HUES6 (cell line): ENCODE results near the gene CPA4.
A peak's percentile ranks its signal among the peaks of the same experiment; 100 is the strongest.

Experiments
- H3K27ac ChIP-seq: 2 replicates; pipeline ENCODE4 v1.7.0; 2013; ENCODE audit warnings: low read depth, mild to moderate bottlenecking, low read length, inconsistent platforms
- H3K27me3 ChIP-seq: 2 replicates; pipeline ENCODE4 v1.6.1; 2013; ENCODE audit warnings: low read length; ENCODE audit not compliant: control insufficient read depth, insufficient read depth
- H3K36me3 ChIP-seq: 2 replicates; pipeline ENCODE4 v1.6.1; 2013; ENCODE audit warnings: low read length; ENCODE audit not compliant: control insufficient read depth, insufficient read depth
- H3K4me1 ChIP-seq: 2 replicates; pipeline ENCODE4 v1.6.1; 2013; ENCODE audit warnings: low read length; ENCODE audit not compliant: control insufficient read depth, insufficient read depth
- H3K4me3 ChIP-seq: 2 replicates; pipeline ENCODE4 v1.5.1; 2013; ENCODE audit warnings: low read depth, low read length
- H3K9ac ChIP-seq: one replicate; pipeline ENCODE4 v1.6.1; 2013; ENCODE audit warnings: mild to moderate bottlenecking, low read length
- H3K9me3 ChIP-seq: 2 replicates; pipeline ENCODE4 v1.6.1; 2013; ENCODE audit warnings: low read depth, low read length; ENCODE audit not compliant: control insufficient read depth, insufficient read depth

The CPA4 gene

DNA sequence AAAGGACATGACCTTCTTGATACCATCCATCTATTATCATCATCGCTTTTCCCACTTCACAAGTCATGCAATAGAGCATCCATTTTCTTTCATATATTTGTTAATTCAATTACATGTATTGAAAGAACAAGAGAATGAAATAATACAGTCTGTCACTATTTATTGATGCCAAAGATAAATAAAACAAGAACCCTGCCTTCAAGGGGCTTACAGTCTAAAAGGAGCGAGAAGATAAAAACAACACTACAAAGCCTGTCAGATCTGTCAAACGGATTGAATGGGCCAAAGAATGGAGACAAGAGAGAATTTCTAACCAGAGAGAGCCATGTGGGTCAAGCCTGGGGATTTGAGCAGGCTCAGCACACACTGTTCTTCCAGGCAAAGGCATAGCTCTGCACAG lies 67.6 kb downstream of the CPA4 start:
- H3K27ac ChIP-seq, result no peak overlapping the region
- no peaks in the 10 kb centered on the region for H3K36me3 ChIP-seq
- H3K9me3 ChIP-seq, result peaks cover 22% of the 10 kb centered on the region
- H3K4me1 ChIP-seq, result peaks cover 21% of the 10 kb centered on the region
- H3K4me3 ChIP-seq, result no peak overlapping the region
- H3K9ac ChIP-seq, result no peak overlapping the region
- no peaks in the 10 kb centered on the region for H3K27me3 ChIP-seq

GRCh38 chr7:130361681-130362080 lies 68.7 kb downstream of the CPA4 start:
- Histone ChIP-seq H3K4me1 (peaks cover 17% of the 10 kb centered on the region), H3K9me3 (peaks cover 22% of the 10 kb centered on the region), H3K27me3 (no peaks in the 10 kb centered on the region)

GRCh38 chr7:130362251-130362816 lies 69.4 kb downstream of the CPA4 start:
- Histone ChIP-seq H3K9me3 (peaks cover 22% of the 10 kb centered on the region), H3K4me1 (peaks cover 13% of the 10 kb centered on the region), H3K27me3 (no peaks in the 10 kb centered on the region), H3K4me3 (no peak overlapping the region), H3K9ac (no peak overlapping the region), H3K36me3 (no peaks in the 10 kb centered on the region), H3K27ac (no peak overlapping the region)

More at GRCh38 chr7:130361681-130362080, 68.7 kb downstream of the CPA4 start:
- no peak overlapping the region for H3K27ac ChIP-seq
- no peak overlapping the region for H3K9ac ChIP-seq
- H3K36me3 ChIP-seq, result no peaks in the 10 kb centered on the region
- H3K4me3 ChIP-seq, result no peak overlapping the region

- no peaks in the 10 kb centered on the region for H3K36me3 ChIP-seq
- H3K27me3 ChIP-seq, result no peaks in the 10 kb centered on the region
- H3K27ac ChIP-seq, result no peak overlapping the region
- H3K4me3 ChIP-seq, result no peak overlapping the region
- peaks cover 22% of the 10 kb centered on the region for H3K9me3 ChIP-seq
- H3K4me1 ChIP-seq, result peaks cover 13% of the 10 kb centered on the region
- no peak overlapping the region for H3K9ac ChIP-seq
Measured at GRCh38 chr7:130363026-130363847, 70.3 kb downstream of the CPA4 start.

DNA sequence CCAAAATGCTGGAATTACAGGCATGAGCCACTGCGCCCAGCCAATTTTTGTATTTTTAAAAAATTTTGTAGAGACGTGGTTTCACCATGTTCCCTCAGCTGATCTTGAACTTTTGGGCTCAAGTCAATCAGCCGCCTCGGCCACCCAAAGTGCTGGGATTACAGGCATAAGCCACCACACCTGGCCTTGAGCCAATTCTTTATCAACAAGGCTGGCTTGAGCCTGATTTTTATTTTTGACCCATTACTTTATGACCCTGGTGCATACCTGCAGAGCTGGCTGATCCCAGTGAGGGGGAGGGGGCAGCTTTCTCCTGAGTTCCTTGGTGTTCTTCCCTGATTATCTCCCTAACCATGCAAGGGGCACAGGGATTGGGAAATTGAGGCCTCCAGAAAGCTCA lies 71.5 kb downstream of the CPA4 start:
- H3K9me3 ChIP-seq, result peaks cover 11% of the 10 kb centered on the region; the same call in 1 of the 2 replicates
- no peak overlapping the region for H3K4me3 ChIP-seq
- no peaks in the 10 kb centered on the region for H3K36me3 ChIP-seq
- peaks cover 25% of the 10 kb centered on the region for H3K4me1 ChIP-seq
- H3K27ac ChIP-seq, result no peak overlapping the region
- no peaks in the 10 kb centered on the region for H3K27me3 ChIP-seq
- H3K9ac ChIP-seq, result no peak overlapping the region

GRCh38 chr7:130365088-130365487 lies 72.1 kb downstream of the CPA4 start:
- Histone ChIP-seq H3K36me3 (no peaks in the 10 kb centered on the region), H3K27ac (peak overlapping the region; percentile 31; the same call in 1 of the 2 replicates), H3K9me3 (peaks cover 5% of the 10 kb centered on the region; the same call in 1 of the 2 replicates), H3K4me1 (peaks cover 28% of the 10 kb centered on the region), H3K4me3 (no peak overlapping the region), H3K27me3 (no peaks in the 10 kb centered on the region), H3K9ac (no peak overlapping the region)

- peaks cover 28% of the 10 kb centered on the region for H3K4me1 ChIP-seq
- H3K9me3 ChIP-seq, result peaks cover 3% of the 10 kb centered on the region; the same call in 1 of the 2 replicates
- no peak overlapping the region for H3K4me3 ChIP-seq
- no peaks in the 10 kb centered on the region for H3K27me3 ChIP-seq
- H3K9ac ChIP-seq, result peak overlapping the region; percentile 5
- H3K27ac ChIP-seq, result peak overlapping the region; percentile 31; the same call in 1 of the 2 replicates
- H3K36me3 ChIP-seq, result no peaks in the 10 kb centered on the region
Measured at GRCh38 chr7:130365511-130366441, 72.8 kb downstream of the CPA4 start.

DNA sequence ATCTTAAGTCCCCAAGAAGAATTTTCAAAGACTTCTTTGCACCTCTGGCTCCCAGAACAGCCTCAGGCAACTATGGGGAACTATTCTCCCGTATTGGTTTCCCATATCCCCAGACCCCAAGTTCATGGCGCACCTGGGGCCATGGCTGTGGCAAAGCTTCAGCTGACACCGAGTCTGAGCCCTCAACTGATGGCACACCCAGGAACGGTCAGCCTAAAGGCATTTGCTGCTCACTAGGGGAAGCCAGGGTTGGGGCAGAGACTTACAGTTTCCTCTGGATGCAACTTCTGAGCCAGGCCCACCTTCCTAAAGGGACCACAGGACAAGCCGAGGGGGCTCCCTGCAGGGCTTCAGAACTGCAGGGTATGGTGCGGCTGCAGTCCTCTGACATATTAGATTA lies 73.6 kb downstream of the CPA4 start:
- Histone ChIP-seq H3K9me3 (no peaks in the 10 kb centered on the region), H3K27me3 (no peaks in the 10 kb centered on the region), H3K4me3 (no peak overlapping the region), H3K4me1 (peaks cover 32% of the 10 kb centered on the region), H3K36me3 (no peaks in the 10 kb centered on the region), H3K27ac (no peak overlapping the region), H3K9ac (no peak overlapping the region)

GRCh38 chr7:130367088-130367755 lies 74.3 kb downstream of the CPA4 start:
- peaks cover 32% of the 10 kb centered on the region for H3K4me1 ChIP-seq
- no peak overlapping the region for H3K4me3 ChIP-seq
- no peaks in the 10 kb centered on the region for H3K27me3 ChIP-seq
- peaks cover 4% of the 10 kb centered on the region; the same call in 1 of the 2 replicates for H3K9me3 ChIP-seq
- H3K27ac ChIP-seq, result no peak overlapping the region
- no peaks in the 10 kb centered on the region for H3K36me3 ChIP-seq
- H3K9ac ChIP-seq, result no peak overlapping the region
